Measurements from ENCODE around the gene UFSP2.

- TF ChIP-seq POLR2A (IDR thresholded peaks at IDR 0.05; ENCODE audit: low read depth, low read length) (no peak), TAF1 (IDR thresholded peaks at IDR 0.05; ENCODE audit: borderline replicate concordance, low read depth, low read length) (no peak)
These were observed 47.5 kb downstream of the UFSP2 start for GRCh38 chr4:185378264-185378663.

Data from GM12892 (cell line).